ENCODE measurements around the gene CSNK2A3. TPM values are rescaled to one million over a fixed set of nuclear protein-coding genes. Genes with fewer than 3 reads are reported as not detected.

CSNK2A3 gene
- total RNA-seq, 1 donor from 2014 or later, result 4.3 TPM

DNA sequence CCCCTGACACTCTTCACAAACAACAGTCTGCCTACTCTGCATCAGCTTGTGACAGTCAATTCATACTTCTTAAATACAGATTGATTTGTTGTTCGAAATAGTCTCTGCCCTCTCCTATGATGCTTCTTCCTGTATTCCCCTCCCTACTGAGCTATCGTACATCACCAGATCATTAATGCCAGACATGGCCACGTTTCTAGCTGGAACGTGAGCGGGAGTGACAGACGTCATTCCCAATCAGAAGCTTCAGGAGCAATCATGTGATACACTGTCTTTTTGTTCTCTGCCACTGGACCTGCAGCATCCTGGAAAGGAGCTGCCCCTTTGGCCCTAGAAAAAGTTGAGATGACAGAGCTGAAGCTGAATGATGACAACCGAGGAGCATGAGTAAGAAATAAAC is 48.5 kb downstream of the CSNK2A3 start:
- Mint-ChIP-seq H3K27me3 (ENCODE audit: unreplicated experiment) (peaks cover 14% of the 10 kb centered on the region), H3K27ac (ENCODE audit: unreplicated experiment) (no peak overlapping the region), H3K4me3 (ENCODE audit: unreplicated experiment) (peak overlapping the region; percentile 63), H3K4me1 (ENCODE audit: unreplicated experiment) (peaks cover 24% of the 10 kb centered on the region), H3K9me3 (ENCODE audit: unreplicated experiment) (no peaks in the 10 kb centered on the region), H3K36me3 (ENCODE audit: low read depth, unreplicated experiment) (peaks cover 53% of the 10 kb centered on the region)
- DNase-seq (ENCODE audit: low spot score), result no peak
- TF ChIP-seq, protein P1, sequence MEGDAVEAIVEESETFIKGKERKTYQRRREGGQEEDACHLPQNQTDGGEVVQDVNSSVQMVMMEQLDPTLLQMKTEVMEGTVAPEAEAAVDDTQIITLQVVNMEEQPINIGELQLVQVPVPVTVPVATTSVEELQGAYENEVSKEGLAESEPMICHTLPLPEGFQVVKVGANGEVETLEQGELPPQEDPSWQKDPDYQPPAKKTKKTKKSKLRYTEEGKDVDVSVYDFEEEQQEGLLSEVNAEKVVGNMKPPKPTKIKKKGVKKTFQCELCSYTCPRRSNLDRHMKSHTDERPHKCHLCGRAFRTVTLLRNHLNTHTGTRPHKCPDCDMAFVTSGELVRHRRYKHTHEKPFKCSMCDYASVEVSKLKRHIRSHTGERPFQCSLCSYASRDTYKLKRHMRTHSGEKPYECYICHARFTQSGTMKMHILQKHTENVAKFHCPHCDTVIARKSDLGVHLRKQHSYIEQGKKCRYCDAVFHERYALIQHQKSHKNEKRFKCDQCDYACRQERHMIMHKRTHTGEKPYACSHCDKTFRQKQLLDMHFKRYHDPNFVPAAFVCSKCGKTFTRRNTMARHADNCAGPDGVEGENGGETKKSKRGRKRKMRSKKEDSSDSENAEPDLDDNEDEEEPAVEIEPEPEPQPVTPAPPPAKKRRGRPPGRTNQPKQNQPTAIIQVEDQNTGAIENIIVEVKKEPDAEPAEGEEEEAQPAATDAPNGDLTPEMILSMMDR (IDR thresholded peaks at IDR 0.05; ENCODE audit: unreplicated experiment), result no peak

DNA sequence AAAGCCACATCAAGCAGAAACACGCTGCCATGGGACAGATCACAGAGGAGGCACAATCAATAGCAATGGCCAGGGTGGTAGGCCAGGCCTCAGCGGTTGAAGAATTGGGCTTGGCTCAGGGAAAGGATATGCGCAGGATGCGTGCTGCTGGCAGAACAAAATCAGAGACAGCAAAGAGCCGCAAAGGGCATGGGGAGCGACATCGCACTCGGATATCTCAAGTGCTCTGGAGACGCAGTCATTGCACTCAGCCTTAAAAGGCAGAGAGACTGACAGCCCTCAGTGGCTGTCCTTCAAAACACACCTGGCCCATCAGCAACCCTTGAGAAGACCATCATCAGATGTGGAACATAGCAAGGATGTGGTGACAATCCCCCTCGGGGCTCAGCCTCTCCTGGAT is 50.5 kb downstream of the CSNK2A3 start:
- DNase-seq (ENCODE audit: low spot score), result no peak
- TF ChIP-seq, protein P1 (IDR thresholded peaks at IDR 0.05; ENCODE audit: unreplicated experiment), result no peak
- Mint-ChIP-seq H3K36me3 (ENCODE audit: low read depth, unreplicated experiment) (peaks cover 41% of the 10 kb centered on the region), H3K9me3 (ENCODE audit: unreplicated experiment) (no peaks in the 10 kb centered on the region), H3K4me3 (ENCODE audit: unreplicated experiment) (no peak overlapping the region), H3K27me3 (ENCODE audit: unreplicated experiment) (peaks cover 11% of the 10 kb centered on the region), H3K4me1 (ENCODE audit: unreplicated experiment) (peaks cover 4% of the 10 kb centered on the region), H3K27ac (ENCODE audit: unreplicated experiment) (no peak overlapping the region)

All from endothelial cell (in vitro differentiated cells).